NCI-H128 (cell line): Measurements from ENCODE around the gene TRIM46.
A peak's percentile ranks its signal among the peaks of the same experiment; 100 is the strongest.
"Not testable (repeated sequence)": the region's sequence is repeated elsewhere in the genome, so short reads cannot be mapped to it uniquely, and the experiment has no call there.

Experiments used
- DNase-seq: peaks from one replicate; lab custom pipeline; 2025; ENCODE audit not compliant: unreplicated experiment; lab: John Stamatoyannopoulos, UW

TRIM46 gene

DNA sequence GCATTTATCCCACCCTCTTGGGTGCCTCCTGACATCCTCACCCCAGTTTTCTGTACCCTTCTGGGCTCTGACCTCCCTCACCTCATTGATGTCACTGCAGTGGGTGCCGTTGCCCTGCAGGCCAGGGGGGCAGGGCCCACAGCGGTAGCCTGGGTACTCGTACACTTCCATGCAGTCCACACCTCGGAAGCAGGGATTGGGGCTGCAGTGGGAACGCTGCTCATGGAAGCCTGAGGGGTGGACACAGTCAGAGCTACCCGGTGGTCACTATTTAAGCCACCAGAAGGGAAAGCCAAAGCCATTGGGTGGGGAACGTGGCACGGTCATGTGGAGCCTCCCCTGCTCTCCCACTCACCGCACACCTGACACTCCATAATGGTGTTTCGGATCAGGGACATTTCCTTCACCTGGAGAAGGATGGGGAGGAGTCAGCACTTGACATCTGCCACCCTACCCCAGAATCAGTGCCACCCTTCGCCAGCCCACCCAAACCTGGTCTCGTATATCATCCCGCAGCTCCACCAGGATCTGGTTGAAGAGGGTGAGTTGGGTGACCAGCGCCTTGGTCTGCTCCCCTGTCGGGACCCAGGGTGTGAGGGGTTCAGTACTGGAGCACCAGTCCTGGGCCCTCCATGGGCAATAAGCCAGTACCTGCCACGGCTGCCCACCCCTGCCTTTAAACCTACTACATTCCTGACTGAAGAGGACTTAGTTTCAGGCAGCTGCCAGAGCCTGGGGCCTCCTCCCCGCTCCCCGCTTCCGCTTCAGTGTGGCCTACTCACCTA lies 29.3 kb downstream of the TRIM46 start:
- DNase-seq = no peak

DNA sequence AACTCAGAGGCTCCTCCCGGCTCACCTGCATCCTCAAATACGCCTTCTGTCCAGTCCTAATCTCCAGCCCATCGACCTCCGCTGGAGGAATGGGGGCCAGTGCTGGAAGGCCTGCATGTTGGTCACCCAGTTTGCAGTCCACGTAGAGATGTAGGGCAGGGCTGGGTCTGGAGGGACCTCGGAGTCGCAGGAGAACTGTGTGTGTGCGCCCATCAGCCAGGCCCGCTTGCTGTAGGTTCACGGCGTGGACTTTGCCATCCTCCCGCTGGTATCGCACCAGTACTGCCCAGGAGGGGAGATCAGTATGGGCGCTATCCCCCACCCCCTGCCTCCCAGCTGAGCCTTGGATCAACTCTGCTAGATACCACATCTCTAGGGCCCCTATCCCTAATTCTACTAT lies 31.4 kb downstream of the TRIM46 start:
- DNase-seq = no peak

DNA sequence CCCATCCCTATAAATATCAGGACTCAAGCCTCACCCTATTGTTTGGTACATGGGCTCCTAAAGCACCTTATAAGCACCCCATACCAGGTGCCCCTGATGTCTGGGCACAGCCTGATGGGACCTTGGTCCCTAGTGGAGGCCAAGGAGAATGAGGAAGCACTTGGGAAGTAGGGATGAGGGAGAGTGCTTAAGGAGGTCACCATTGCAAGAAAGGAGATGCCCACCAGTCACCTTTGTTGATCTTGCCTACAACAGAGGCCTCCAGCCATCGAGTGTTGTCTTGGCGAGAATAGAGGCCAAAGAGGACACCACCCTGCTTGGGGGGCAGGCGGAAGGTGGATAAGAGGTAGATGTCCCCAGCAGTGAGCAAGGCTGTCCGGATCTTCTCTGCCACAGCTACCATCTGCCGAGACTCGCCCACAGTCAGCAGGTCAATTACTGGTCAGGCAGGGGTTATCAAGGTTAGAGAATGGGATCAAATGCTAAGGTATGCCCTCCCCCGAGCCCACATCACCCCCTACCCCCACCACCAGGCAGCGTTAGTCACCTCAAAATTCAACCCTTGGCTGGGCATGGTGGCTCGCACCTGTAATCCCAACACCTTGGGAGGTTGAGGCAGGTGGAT lies 32.4 kb downstream of the TRIM46 start:
- DNase-seq = no peak

DNA sequence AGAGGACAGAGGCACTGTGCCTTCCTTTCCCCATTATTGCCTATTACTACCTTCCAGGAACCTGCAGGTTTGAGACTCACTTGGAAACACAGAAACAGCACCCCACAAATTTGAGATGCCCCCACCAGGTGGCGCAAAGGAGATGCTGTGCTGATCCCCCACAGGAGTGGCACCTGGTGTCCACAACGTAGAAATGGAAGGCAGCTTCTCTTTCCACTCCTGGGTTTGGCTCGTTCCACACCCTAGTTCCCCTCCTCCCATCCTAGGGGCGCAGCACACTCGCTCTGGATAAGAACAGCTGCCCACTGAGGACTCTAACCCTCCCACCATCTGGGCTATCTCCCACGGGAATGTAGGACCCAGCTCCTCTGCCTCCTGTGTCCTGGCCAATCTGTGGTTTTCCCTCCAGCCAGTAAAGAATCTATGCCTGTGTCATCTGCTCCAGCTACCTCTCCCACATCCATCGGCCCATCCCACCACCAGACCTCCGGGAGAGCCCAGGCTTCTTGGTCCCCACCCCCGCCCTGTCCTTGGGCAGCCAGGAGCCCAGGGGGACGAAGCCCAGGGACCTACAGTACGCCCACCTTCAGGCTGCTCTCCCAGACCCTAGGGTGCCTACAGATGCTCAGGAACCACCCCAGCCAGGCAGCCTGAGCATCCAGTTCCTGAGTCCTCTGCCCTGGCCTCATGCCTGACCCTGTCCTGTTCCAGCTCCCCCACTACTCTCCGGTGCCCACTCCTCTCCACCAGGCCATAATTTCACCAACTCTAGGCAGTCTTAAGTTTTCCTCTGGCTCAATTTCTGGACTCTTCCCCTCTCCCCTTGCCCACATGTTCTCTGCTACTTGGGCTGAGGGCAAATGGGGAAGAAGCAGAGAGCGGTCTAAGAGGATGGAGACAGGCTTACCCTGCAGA lies 33.5 kb downstream of the TRIM46 start:
- DNase-seq = peak; percentile 95

DNA sequence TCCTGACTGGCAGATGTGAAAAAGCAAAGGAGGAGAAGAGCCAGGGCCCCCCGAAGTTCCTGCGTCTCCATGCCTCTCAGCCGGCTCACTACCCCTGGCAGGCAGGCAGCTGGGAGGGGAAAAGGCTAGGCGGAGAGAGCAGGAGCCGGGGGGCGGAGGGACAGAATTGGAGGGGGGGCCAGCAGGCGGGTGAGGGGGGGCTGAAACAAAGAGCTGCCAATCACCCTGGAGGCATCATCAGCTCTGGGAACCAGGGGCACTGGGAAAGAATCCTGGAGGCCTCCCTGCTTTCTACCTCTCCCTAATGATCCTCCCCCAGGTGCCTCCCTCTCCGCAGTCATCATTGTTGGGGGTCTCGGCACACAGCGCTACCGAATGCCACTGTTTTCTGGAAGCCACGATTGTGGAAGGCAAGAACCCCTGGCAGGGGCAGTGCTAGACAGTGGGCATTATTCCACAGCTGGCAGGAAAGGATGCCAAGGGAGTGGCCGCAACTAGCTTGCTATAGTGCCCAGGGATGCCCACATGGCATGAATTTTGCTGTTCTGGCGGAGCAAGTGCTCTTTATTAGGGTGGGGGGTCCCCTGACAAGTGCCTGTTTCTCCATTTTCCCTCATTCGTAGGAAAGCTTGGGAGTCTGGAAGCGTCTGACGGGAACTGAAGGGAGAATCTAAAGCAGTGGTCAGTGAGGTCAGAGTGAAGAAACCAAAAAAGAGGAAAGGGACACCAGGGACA lies 34.3 kb downstream of the TRIM46 start, which contains the start of gene THBS3:
Gene THBS3 (minus strand): TSS at position 92 of the 735 bp plus-strand sequence. CDS start 21 bp downstream, at position 71.
- DNase-seq = peak; percentile 62

DNA sequence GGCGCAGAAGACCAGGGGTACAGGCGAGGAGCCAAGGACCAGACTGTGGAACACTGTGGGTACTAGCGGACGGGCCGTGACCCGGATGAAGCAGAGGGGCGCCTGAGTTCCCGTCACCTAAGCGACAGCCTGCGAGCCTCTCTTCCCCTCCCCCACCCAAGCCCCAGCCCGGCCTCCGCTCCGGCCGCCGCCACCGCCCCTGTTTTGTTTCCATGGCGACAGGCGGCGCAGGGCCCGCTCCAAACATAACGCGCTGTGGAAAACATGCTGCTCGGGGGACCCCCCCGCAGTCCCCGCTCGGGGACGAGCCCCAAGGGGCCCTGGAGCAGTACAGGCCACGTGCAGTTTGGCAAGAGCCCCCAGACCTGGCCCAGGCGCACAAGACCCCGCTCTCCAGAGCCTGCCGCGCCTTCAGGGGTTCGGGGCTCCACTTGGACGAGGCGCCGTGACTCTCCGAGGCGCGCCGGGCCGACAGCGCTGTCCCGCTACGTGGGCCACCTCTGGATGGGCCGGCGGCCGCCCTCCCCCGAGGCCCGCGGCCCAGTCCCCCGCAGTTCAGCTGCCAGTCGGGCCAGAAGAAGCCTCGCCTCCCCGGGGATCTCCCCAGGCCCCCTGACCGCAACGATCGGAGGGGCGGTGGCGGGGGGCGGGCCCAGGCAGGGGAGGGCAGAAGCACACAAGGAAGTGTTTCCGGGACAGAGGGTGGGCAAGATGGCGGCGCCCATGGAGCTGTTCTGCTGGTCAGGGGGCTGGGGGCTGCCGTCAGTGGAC lies 35.1 kb downstream of the TRIM46 start, which contains the start of gene MTX1:
Gene MTX1 (plus strand): TSS at position 155 of the 771 bp plus-strand sequence. CDS start 110 bp downstream, at position 265.
- DNase-seq = peak; percentile 55

DNA sequence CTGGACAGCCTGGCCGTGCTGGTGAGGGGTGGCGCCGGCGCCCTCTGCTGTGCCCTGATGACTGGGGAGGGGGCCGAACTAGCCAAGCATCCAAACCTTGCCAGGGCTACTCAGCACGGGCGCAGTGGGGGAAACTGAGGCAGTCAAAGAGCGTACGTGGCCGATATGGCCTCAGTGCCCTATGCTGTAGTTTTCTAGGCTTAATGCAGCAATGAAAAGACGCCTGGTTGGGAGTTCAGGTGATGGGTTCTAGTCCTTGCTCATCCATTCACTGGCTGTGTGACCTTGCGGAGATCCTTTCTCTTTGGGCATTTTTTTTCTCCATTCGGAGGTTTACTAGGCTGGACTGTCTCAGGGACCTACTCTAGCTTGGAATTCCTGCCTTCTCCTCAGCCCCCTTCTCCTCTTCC lies 35.7 kb downstream of the TRIM46 start:
- DNase-seq = no peak

DNA sequence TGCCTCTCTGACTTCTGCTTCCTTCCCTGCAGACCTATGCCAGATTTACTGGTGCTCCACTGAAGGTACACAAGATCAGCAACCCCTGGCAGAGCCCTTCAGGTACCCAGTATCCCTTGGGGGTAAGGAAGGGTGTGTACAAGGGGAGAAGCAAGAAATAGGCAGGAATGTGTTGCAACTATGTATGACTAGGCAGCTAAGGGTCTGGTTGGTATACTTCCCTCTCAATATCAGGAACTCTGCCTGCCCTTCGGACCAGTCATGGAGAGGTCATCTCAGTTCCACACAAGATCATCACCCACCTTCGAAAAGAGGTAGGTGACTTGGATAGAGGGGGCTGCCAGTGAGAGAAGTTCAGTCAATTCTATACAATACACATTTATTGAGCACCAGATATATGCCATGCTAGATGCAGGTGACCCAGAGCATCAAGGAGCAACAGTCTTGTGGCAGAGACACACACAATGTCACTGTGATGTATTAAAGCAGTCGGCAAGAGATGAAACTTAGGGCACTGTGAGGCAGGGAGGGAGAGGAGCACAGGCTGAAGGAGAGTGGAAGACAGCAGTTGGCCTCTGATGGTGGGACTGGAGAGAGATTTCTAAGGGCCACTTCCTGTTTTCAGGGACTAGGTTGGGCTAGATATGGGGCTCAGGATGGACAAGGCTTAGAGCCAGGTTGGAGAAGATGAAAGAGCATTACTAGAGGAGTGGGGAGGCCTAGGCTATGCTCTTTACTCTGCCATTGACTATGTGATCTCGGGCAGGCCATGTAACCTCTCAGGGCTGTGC lies 36.9 kb downstream of the TRIM46 start:
- DNase-seq = no peak

DNA sequence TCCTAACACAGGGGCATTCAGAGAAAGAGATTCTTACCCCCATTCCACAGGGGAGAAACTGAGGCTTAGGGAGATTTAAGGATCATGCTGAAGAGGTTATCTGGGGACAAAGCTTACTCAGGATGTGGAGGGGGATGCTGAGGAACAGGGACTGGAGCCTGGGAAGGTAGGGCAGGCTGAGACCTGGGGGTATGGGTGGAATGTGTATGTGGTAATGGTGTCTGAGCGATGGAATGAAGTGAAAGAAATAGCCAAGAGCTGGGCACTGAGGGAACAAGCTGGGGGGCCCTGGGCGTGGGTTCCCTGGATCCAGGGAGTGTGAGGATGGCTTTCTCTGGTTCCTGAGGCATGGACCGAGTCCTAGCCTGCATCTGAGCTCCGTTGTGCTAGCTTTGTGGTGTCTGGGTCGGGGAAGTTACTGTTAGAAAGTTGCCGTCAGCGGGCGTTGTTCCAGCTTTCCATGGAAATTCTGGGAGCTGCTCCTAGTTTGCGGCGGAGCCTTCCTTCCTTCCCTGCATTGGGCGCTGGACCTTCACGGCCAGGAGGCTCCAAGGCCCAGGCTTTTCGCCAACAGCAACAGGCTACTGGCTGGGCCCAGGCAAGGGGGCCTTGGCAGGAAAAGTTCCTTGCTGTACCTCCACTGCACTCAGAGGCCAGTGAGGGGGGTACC lies 37.9 kb downstream of the TRIM46 start:
- DNase-seq = not testable (repeated sequence)

DNA sequence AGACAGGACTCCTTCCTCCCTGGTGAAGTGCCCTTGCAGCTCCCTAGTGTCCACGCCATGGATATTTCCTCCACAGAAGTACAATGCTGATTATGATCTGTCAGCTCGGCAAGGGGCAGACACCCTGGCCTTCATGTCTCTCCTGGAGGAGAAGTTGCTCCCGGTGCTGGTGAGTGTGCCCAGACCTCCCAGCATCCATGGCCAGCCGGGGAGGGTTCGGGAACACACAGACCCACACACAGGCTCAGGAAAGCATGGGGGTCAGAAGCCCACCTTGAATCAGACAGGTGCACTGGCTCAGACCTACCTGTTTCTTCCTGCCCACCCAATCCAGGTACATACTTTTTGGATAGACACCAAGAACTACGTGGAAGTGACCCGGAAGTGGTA lies 38.4 kb downstream of the TRIM46 start:
- not testable (repeated sequence) for DNase-seq

DNA sequence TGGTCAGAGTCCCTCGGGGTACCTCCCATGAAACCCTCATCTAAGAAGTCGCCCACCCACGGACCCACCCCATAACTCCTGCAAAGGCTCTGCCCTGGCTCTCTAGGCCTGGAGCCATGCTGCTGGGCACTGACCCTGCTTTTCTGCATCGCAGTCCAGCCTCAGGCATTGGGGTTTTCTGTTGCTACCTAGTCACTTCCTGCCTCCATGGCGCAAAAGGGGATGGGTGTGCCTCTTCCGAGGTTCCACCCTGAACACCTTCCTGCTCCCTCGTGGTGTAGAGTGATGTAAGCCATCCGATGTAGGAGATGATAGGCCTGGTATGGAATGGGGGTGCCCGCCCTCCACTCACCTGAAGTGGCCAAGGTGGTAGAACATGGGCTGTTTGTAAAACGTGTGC lies 41.1 kb downstream of the TRIM46 start:
- not testable (repeated sequence) for DNase-seq

DNA sequence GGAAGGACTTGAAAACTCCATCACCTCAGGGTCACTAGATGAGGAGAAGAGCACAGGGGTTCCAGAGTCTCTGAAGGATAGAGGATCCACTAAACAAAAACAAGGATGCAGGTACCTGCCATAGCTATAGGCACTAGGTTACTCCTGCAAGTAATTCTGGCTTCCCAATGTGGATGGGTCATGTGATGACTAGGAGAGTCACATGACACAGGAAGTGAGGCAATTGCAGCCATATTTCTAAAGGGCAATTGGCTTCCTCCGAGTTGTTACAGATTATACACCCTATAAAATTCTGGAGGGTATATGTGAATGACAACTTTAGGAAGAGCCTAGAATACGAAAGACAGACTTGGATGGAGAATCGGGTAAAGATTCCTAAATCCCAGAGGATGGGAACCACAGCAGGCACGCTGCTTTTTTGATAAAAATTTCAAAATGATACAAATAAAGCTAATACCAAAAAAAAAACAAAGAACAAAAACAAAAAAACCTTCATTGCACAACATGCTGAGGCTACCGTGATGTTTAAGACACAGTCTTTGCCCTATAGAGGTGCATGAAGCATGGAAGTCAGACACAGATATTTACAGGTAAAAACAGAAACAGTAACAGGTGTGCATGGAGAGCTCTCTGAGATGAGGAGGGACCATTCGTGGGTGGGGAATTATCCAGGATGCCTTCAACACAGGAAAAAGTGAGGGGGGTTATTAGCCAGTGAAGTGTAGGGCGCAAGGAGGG lies 45.4 kb downstream of the TRIM46 start:
- DNase-seq = peak; percentile 29

DNA sequence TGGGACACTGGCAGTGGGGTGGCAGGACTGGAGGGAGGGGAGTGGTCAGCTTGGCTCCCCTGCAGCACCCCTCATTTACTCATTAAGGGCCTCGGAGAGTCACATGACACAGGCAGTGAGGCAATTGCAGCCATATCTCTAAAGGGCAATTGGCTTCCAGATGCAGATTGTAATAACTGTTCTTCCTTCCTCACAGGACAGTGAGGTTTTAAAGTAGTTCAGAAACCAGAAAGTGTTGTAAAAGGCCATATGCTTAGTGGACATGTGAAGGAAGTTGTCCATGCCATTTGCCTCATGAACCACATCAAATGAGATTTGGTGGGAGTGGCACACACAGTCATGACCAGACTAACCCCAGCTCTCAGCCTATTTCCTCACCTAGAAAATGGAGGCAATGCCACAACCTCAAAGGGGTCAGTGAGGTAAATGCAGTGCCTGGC lies 46.0 kb downstream of the TRIM46 start:
- DNase-seq = no peak

DNA sequence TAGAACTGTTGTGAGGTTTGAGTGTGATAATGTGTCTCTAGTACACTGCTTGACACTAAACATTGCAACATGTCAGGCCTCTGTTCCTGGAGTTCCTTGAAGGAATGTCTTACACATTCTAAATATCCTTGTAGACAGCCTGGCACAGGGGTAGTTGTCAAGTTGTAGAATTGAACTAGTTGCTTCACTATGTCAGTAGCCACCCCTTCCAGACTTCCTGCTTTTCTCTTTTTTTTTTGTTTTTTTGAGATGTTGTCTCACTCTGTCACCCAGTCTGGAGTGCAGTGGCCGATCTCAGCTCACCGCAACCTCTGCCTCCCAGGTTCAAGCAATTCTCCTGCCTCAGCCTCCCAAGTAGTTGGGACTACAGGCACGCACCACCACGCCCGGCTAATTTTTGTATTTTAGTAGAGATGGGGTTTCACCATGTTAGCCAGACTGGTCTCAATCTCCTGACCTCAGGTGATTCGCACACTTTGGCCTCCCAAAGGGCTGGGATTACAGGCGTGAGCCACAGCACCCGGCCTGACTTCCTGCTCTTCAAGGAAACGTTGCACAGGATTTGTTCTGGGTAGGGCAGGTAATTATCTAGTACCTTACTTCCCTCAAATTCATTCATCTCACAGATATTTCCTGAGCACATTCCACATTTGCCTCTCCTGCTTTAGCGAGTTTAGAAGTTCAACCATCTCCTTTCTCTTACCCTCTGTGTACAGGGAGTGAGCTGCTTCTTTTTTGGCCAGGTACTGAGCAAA lies 46.7 kb downstream of the TRIM46 start:
- not testable (repeated sequence) for DNase-seq

DNA sequence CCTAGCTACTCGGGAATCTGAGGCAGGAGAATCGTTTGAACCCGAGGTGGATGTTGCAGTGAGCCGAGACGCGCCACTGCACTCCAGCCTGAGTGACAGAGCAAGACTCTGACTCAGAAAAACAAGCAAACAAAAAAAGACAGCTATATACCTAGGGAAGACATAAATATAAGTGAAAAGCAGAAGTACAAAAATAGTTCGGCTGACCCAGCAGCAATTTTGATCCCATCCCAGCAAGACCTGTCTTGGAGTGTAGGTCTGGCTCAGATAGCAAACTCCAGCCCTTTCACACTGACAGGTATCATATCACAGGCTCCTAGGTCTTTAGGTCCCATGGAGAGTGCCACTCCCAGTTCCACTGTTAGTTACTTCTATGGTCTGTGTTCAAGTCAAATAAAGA lies 49.4 kb downstream of the TRIM46 start:
- no peak for DNase-seq

DNA sequence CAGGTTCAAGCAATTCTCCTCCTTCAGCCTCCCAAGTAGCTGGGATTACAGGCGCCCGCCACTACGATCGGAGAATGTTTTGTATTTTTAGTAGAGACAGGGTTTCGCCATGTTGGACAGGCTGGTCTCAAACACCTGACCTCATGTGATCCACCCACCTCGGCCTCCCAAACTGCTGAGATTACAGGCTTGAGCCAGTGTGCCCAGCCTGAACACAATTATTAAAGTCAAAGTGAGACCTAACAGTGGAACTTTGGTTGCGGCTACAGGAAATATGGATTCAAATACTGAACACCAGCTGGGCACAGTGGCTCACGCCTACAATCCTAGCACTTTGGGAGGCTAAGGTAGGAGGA lies 51.7 kb downstream of the TRIM46 start:
- DNase-seq = not testable (repeated sequence)
